HG03469 (cell line): ENCODE data around the gene PITPNM3.
"Not testable (repeated sequence)": the region's sequence is repeated elsewhere in the genome, so short reads cannot be mapped to it uniquely, and the experiment has no call there.

Experiments used
- ATAC-seq: cut with Tn5 transposase; IDR thresholded peaks from one replicate; pipeline ENCODE4 v1.9.1; 2021; ENCODE audit warnings: mild to moderate bottlenecking, moderate library complexity, moderate number of reproducible peaks; ENCODE audit not compliant: unreplicated experiment

The PITPNM3 gene

DNA sequence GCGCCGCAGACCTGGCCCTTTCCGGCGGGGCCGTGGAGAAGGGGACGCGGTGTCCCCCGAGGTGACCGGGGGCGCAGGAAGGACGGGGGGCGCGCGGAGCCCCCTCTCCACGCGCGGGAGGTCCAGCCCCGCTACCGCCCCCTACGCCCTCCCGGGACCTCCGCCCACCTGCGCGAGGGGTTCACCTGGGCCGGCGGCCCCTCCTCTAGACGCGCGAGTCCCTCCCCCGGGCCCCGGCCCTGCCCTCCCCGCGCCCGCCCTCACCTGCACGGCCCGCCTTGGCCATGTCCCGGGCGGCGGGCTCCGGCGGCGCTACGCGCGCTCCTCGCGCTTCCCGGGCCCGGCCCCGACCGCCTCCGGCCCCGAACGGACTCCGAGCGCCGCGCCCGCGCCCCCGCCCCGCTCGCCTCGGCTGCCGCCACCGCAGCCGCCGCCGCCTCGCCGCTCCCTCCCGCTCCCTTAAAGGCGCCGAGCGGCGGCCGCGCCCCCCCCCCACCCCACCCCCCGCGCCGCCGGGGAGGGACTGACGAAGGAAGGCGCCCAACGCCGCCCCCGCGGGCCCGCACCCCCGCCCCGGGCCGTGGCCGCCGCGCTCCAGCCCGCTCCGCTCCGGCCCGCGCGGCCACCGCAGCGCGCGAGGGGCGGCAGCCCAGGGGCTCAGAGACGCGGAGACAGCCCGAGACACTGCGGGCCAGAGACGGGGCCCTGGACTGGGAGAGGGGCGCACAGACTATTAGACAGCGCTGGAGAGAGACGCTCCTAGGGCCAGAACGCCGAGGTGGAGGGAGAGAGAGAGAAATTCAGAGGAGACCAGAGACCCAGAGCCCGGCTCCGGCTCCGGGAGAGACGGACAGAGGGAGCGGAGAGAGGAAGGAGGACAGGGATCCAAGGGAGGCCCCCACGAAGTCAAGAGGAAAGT lies at the start of gene PITPNM3:
TSS of gene PITPNM3 (minus strand) at position 435 of the 919 bp plus-strand sequence. CDS start at position 286, 149 bp downstream.
- ATAC-seq = no peak

GRCh38 chr17:6605142-6605541 lies 48.8 kb upstream of the PITPNM3 start:
- no peak for ATAC-seq

DNA sequence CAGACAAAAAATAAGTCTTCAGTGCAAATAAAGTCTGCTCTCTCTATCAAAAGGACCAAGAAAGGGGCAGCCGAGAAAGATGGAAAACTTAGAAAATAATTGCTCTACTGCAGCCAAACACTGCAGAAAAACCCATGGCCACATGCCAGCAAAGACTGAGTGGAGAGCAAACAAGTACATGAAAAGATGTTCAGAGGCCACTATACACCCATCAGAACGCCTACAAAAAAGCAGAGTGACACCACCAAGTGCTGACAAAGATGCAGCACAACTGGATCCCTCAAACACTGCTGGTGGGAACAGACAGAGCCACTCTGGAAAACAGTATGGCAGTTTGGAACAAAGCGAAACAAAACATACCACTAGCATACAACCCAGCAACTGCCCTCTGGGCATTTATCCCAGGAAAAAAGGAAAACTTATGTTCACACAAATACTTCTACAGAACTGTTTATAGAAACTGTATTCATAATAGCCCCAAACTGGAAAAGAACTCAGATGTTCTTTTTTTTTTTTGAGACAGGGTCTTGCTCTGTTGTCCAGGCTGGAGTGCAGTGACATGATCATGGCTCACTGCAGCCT lies 47.5 kb upstream of the PITPNM3 start:
- ATAC-seq = no peak

- no peak for ATAC-seq
Observed at GRCh38 chr17:6602141-6602540, 45.8 kb upstream of the PITPNM3 start.

GRCh38 chr17:6599364-6599763 lies 43.0 kb upstream of the PITPNM3 start:
- no peak for ATAC-seq

DNA sequence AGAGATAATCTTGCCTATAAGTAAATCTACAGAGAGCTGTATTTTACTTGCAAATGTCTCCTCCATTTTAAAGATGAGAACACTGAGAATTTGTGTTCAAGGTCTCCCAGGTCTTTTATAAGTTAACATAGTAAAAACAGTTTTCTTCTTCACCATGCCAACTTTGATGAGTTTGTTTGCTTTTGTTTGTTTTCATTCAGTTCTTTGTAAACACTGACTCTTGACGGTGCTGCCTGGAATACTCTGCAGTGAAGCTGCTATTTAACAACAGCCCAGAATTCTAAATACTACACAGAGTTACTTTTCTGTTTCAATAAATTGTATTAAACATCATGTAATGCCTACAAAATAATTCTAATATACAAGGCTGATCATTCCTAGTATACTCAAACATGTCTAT lies 41.4 kb upstream of the PITPNM3 start:
- no peak for ATAC-seq

DNA sequence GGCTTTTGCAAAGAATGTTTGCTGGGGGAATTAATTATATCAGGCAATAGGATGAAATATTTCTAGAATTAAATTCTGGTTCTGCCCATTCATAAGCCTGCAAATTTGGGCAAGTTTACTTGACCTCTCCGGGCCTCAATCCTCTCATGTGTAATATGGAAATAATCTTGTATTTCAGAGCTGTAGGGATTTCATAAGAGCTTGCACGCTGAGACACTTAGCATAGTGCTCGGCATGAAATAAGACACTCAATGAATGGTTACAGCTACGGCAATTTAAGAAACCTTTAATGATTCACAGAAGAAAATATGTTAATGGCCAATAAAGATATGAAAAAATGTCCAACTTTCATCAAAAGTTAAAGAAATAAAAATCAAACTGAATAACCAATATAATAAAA lies 40.6 kb upstream of the PITPNM3 start:
- ATAC-seq = no peak

- ATAC-seq = no peak
Observed at GRCh38 chr17:6596511-6596910, 40.2 kb upstream of the PITPNM3 start.

DNA sequence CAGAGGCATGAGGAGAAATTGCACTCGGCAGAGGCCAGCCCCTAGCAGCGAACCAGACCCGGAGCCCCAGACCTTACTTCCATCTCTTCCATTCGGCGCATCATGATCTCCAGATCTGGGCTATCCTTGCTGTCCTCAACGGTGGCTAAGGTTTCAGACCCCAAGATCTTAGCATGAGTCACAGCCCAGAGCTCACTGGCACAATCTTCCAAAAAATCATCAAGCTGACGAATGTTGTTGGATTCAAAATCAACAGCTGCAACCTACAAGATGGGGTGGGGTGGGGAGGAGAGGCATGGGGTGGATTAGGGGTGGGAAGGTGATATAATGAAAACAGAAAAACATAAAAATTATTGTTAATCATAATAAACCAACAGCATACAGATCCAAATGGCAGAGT lies 39.7 kb upstream of the PITPNM3 start:
- ATAC-seq = no peak

DNA sequence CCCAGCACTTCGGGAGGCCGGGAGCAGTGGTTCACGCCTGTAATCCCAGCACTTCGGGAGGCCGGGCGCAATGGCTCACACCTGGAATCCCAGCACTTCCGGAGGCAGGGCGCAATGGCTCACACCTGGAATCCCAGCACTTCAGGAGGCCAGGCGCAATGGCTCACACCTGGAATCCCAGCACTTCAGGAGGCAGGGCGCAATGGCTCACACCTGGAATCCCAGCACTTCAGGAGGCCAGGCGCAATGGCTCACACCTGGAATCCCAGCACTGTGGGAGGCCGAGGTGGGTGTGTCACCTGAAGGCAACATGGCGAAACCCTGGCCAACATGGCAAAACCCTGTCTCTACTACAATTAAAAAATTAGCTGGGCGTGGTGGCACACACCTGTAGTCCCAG lies 37.0 kb upstream of the PITPNM3 start:
- ATAC-seq = not testable (repeated sequence)

- ATAC-seq = no peak
Observed at GRCh38 chr17:6592173-6592572, 35.8 kb upstream of the PITPNM3 start.

GRCh38 chr17:6591599-6592158 lies 35.3 kb upstream of the PITPNM3 start:
- ATAC-seq = no peak

- no peak for ATAC-seq
Observed at GRCh38 chr17:6589266-6589946, 33.1 kb upstream of the PITPNM3 start.

GRCh38 chr17:6588165-6588564 lies 31.8 kb upstream of the PITPNM3 start:
- ATAC-seq = no peak

- no peak for ATAC-seq
Observed at GRCh38 chr17:6587310-6587709, 31.0 kb upstream of the PITPNM3 start.

GRCh38 chr17:6583411-6583810 lies 27.1 kb upstream of the PITPNM3 start:
- no peak for ATAC-seq

DNA sequence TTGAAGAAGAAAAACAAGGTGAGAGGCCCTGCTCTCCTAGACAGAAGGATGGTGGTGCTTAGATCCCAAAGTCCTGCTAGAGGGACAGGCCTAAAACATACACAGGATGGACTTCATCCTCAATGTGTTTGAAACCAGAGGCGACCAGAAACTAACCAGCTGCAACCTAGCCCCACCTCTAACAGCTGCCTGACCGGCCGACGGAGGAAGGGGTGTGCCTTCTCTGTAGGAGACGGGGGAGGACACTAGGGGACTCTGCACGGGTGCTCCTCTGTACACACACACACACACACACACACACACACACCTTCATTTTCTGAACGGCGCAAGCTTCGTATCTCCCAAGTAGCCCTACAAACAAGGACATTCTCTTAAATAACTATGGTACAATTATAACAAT lies 24.3 kb upstream of the PITPNM3 start:
- no peak for ATAC-seq

- no peak for ATAC-seq
Observed at GRCh38 chr17:6578491-6578890, 22.1 kb upstream of the PITPNM3 start.

DNA sequence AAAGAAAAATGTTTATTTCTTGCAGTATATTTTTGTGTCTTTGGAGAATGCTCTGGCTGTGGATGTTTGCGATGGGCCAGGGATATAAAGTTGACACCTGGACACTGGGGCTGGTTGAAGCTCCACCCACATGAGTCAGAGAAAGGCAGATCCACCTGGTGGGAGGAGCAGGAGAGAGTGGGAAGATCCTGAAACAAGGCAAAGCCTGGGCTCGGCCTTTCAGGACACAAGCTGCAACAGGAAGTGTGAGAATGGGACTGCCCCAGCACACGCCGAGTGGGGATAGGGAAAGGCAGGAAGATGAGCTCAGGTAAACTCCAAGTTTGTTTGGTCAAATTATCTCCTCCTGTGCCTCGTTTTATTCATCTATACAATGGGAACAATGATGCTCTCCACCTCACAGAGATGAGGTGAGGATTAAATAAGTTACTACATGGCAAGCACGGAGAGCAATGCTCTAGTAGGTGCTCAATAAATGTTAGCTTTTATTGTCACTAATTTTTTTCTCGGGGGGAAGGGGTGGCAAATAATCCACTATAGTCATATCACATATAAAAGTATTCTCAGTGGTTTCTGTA lies 21.4 kb upstream of the PITPNM3 start:
- no peak for ATAC-seq

DNA sequence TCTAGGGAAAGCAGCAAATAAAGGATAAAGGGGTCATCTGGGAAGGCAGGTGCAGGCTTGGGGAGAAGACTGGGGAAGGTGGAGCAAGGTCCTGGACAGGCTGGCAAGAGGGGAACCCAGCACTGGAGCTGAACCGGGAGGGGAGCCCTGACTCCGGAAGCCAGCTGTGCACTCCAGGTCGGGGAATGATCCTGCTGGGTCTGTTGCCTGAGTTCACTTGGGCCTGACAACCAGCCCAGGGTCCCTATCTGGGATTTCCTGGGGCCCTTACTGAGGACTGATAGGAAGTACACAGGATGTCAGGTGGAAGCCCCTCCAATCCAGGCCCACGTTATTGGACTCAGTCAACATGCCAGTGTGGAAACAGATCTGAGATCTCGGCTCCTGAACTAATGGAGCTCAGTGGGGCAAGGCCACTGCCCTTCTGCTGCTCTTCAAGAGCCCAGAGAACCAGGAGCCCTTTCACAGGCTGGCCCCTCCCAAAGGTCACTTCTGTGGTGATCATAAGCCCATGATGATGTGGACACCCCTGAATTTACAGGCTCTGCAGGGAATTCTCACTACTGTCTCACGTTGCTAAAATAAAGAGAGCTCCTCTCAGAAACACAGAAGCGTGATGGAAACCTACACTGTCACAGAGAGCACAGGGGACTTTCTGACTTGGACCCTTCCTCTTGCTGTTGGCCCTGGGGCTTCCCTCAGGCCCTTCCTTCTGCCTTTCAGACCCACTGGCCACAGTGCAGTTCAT lies 19.9 kb upstream of the PITPNM3 start:
- no peak for ATAC-seq
